Sigmoid colon (tissue), 4 donors: ENCODE measurements around the gene ATP6AP1.

Experiments
- CTCF ChIP-seq, 4 experiments: fragments of 450-650 bp in 3 of 4; fragments of 200-600 bp in 1 of 4; IDR thresholded peaks; one replicate each; pipeline ENCODE4 v1.5.1; 2016 to 2019; ENCODE audit warnings: antibody characterized with exemption in 4 of 4, mild to moderate bottlenecking in 3 of 4, moderate library complexity in 2 of 4
- POLR2AphosphoS5 ChIP-seq, 4 donors: sonication (generic); formaldehyde crosslinking; IDR thresholded peaks; one replicate each; pipeline ENCODE4 v1.6.1; 2017; ENCODE audit warnings: antibody characterized with exemption in 4 of 4

DNA sequence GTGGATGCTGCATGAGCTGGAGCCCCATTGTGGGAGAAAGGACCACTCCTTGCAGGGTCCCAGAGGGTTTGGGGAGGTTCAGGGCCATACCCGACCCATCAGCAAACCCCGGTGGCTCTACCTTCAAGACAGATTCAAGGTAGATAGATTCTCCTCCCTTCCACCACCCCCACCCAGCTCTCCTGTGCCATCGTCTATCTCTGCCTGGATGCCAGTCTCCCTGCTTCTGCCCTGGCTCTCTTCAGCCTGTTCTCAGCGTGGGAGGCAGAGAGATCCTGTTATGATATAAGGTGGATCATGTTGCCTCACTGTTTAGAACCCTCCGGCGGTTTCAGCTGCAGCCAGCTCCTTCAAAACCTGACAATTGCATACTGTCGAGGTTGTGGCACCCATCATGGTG, 45.2 kb downstream of the ATP6AP1 start:
- TF ChIP-seq CTCF (IDR thresholded peaks at IDR 0.05) (no peak), POLR2AphosphoS5 (IDR thresholded peaks at IDR 0.05) (no peak)
